Keratinocyte (primary cell): Measurements from ENCODE around the gene SFT2D1. TPM values are rescaled to one million over a fixed set of nuclear protein-coding genes. Genes with fewer than 3 reads are reported as not detected.

Experiments
- DNase-seq: peaks from one replicate; pipeline ENCODE4 v3.0.0-alpha.2; 2011; ENCODE audit warnings: low read depth, missing footprints, low spot score
- FAIRE-seq: peaks from 2 replicates; lab custom pipeline; 2011; peaks lifted over from hg19 to GRCh38; lab: Jason Lieb, UNC
- H2AFZ ChIP-seq: 2 replicates; pipeline ENCODE4 v1.6.0; 2012; ENCODE audit warnings: low read length, control low read depth, inconsistent platforms; ENCODE audit not compliant: control insufficient read depth
- H3K27ac ChIP-seq: 2 replicates; pipeline ENCODE4 v1.5.1; 2011; ENCODE audit warnings: low read length; ENCODE audit not compliant: control insufficient read depth, insufficient read depth
- H3K27me3 ChIP-seq: 3 replicates; pipeline ENCODE4 v1.6.0; 2011; ENCODE audit warnings: low read length; ENCODE audit not compliant: control insufficient read depth, insufficient read depth; ENCODE audit errors: extremely low read depth
- H3K36me3 ChIP-seq, 2 experiments: 2 replicates in 1 of 2; 3 replicates in 1 of 2; pipeline ENCODE4 v1.5.1; 2011; ENCODE audit warnings: low read length in 2 of 2, mild to moderate bottlenecking in 1 of 2; ENCODE audit not compliant: control insufficient read depth in 2 of 2, insufficient read depth in 2 of 2; ENCODE audit errors: extremely low read depth in 1 of 2
- H3K4me1 ChIP-seq: 3 replicates; pipeline ENCODE4 v1.5.1; 2011; ENCODE audit warnings: low read length; ENCODE audit not compliant: control insufficient read depth, insufficient read depth; ENCODE audit errors: extremely low read depth
- H3K4me2 ChIP-seq: 3 replicates; pipeline ENCODE4 v1.6.0; 2011; ENCODE audit warnings: low read depth, low read length; ENCODE audit not compliant: control insufficient read depth, insufficient read depth; ENCODE audit errors: extremely low read depth
- H3K4me3 ChIP-seq, 3 experiments: fragments of 200-600 bp in 1 of 3; sonication (generic) in 1 of 3; 2 replicates in 2 of 3; 3 replicates in 1 of 3; pipeline ENCODE4 v1.5.1; 2011 to 2016; ENCODE audit warnings: low read length in 3 of 3, mild to moderate bottlenecking in 3 of 3, control low read depth in 2 of 3, inconsistent platforms in 1 of 3, low read depth in 1 of 3, mixed read lengths in 1 of 3, mixed run types in 1 of 3, moderate library complexity in 1 of 3; ENCODE audit not compliant: control insufficient read depth in 2 of 3, insufficient read depth in 2 of 3; ENCODE audit errors: extremely low read depth in 1 of 3
- H3K79me2 ChIP-seq: 2 replicates; pipeline ENCODE4 v1.6.0; 2012; ENCODE audit warnings: low read length; ENCODE audit not compliant: control insufficient read depth, insufficient read depth
- H3K9ac ChIP-seq: 3 replicates; pipeline ENCODE4 v1.6.0; 2011; ENCODE audit warnings: low read length; ENCODE audit not compliant: control insufficient read depth, insufficient read depth; ENCODE audit errors: extremely low read depth
- H3K9me1 ChIP-seq: 3 replicates; pipeline ENCODE4 v1.6.0; 2011; ENCODE audit warnings: low read length; ENCODE audit not compliant: control insufficient read depth, insufficient read depth; ENCODE audit errors: extremely low read depth
- H3K9me3 ChIP-seq: 2 replicates; pipeline ENCODE4 v1.5.1; 2012; ENCODE audit warnings: low read depth, low read length; ENCODE audit not compliant: control insufficient read depth
- H4K20me1 ChIP-seq: 3 replicates; pipeline ENCODE4 v1.6.0; 2011; ENCODE audit warnings: low read length; ENCODE audit not compliant: control insufficient read depth, insufficient read depth; ENCODE audit errors: extremely low read depth
- EZH2 ChIP-seq: IDR thresholded peaks from one replicate; pipeline ENCODE4 v1.6.1; 2012; ENCODE audit warnings: inconsistent platforms, mild to moderate bottlenecking, low read length, moderate library complexity
- dilution Hi-C: fragments of 300-500 bp; cut with MboI; formaldehyde crosslinking; loops from one replicate; pipeline ENCODE4 v1.7.0; 2020; ENCODE audit warnings: low sequenced_read_pairs; ENCODE audit not compliant: extremely low pct_ligation_motif_present
- polyA plus RNA-seq, 5 experiments: library from polyadenylated mRNA; depleted of rRNA in 3 of 5; stranded (reverse) in 3 of 5; stranded (forward) in 1 of 5; unstranded in 1 of 5; fragments of >200 nt; gene quantifications; 1 replicate in 1 of 5; 2 replicates in 3 of 5; 3 replicates in 1 of 5; pipeline versions ENCODE4 v1.2.1 to v1.2.3, GENCODE V29; 2011 to 2012; ENCODE audit warnings: missing spikeins in 2 of 5, low read depth in 1 of 5, low replicate concordance in 1 of 5
- TF ChIP-seq, protein P1 (sequence below), 3 experiments: IDR thresholded peaks in 1 of 3; conservative IDR thresholded peaks in 1 of 3; optimal IDR thresholded peaks in 1 of 3; 2 replicates in 2 of 3; 3 replicates in 1 of 3; pipeline versions ENCODE3 to v1.5.1; 2011; ENCODE audit warnings: low read length in 3 of 3, mild to moderate bottlenecking in 3 of 3, moderate library complexity in 2 of 3, control low read depth in 1 of 3, inconsistent platforms in 1 of 3; ENCODE audit not compliant: insufficient read depth in 2 of 3; ENCODE audit errors: extremely low read depth in 1 of 3

Gene SFT2D1
- polyA plus RNA-seq, 1 donor (not counting 4 experiments of a cell fraction or from before 2014, with no cell fraction given) = 84.3 TPM

- Histone ChIP-seq H3K9ac (no peak overlapping the region), H2AFZ (no peak overlapping the region), H3K4me1 (no peaks in the 10 kb centered on the region), H3K9me1 (no peaks in the 10 kb centered on the region), H3K9me3 (no peaks in the 10 kb centered on the region), H3K4me3 (no peak overlapping the region), H3K36me3 (no peaks in the 10 kb centered on the region), H3K27ac (no peak overlapping the region), H3K4me2 (no peak overlapping the region), H3K79me2 (no peaks in the 10 kb centered on the region), H4K20me1 (no peaks in the 10 kb centered on the region), H3K27me3 (peaks cover 4% of the 10 kb centered on the region)
- no peak for DNase-seq
- FAIRE-seq = no peak
- dilution Hi-C loops = no loop called here
- TF ChIP-seq EZH2 = no peak
- TF ChIP-seq, protein P1, sequence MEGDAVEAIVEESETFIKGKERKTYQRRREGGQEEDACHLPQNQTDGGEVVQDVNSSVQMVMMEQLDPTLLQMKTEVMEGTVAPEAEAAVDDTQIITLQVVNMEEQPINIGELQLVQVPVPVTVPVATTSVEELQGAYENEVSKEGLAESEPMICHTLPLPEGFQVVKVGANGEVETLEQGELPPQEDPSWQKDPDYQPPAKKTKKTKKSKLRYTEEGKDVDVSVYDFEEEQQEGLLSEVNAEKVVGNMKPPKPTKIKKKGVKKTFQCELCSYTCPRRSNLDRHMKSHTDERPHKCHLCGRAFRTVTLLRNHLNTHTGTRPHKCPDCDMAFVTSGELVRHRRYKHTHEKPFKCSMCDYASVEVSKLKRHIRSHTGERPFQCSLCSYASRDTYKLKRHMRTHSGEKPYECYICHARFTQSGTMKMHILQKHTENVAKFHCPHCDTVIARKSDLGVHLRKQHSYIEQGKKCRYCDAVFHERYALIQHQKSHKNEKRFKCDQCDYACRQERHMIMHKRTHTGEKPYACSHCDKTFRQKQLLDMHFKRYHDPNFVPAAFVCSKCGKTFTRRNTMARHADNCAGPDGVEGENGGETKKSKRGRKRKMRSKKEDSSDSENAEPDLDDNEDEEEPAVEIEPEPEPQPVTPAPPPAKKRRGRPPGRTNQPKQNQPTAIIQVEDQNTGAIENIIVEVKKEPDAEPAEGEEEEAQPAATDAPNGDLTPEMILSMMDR (optimal IDR thresholded peaks at IDR 0.05 in 1 of 3, IDR thresholded peaks at IDR 0.05 in 1 of 3, conservative IDR thresholded peaks at IDR 0.05 in 1 of 3; ENCODE audit: extremely low read depth in 1 of 3, insufficient read depth in 2 of 3, low read length in 3 of 3) = no peak
These were observed 48.4 kb downstream of the SFT2D1 start for GRCh38 chr6:166293731-166294584.

DNA sequence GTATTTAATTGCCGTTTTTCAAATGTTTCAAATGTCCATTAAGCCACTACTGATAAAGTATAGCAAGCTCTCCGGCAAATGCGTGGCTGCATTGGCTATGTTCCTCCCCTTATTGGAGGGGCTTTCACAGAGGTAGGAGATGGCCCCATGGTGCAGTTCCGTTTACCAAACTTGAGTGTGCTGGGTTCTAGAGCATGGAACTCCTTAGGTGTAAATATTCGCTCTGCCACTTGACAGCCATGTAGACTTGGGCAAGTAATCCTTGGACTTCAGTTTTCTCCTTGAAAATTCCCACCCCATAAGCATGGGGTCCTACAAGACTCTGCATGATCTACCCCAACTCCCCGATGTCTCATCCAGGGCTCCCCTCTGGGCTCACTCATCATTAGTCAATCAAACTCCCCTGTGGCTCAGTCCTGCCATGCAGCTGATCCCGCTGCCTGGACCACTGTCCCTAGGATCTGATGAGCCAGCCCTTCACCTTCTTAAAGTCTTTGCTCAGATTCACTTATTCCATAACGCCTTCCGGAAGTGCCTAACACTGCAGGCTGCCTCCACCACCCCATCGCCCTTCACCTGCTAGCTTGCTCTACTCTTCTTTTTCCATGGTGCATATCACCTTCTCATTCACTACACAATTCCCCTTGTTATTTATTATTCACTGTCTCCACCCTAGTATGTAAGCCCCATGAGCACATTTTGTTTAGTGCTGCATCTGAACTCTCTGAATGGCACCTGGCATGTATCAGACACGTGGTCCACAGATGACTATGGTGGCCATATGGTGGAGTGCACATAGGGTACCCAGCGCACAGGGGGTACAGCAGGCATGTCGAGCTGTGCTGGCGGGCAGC is 52.9 kb downstream of the SFT2D1 start:
- Histone ChIP-seq H3K4me1 (no peaks in the 10 kb centered on the region), H3K9me1 (no peaks in the 10 kb centered on the region), H3K27ac (no peak overlapping the region), H2AFZ (no peak overlapping the region), H3K79me2 (no peaks in the 10 kb centered on the region), H3K4me3 (no peak overlapping the region), H3K36me3 (no peaks in the 10 kb centered on the region), H3K4me2 (no peak overlapping the region), H4K20me1 (no peaks in the 10 kb centered on the region), H3K27me3 (peaks cover 10% of the 10 kb centered on the region), H3K9me3 (no peaks in the 10 kb centered on the region), H3K9ac (no peak overlapping the region)
- FAIRE-seq (no peak), DNase-seq (no peak)
- TF ChIP-seq EZH2 = no peak
- TF ChIP-seq, protein P1 (optimal IDR thresholded peaks at IDR 0.05 in 1 of 3, IDR thresholded peaks at IDR 0.05 in 1 of 3, conservative IDR thresholded peaks at IDR 0.05 in 1 of 3; ENCODE audit: extremely low read depth in 1 of 3, insufficient read depth in 2 of 3, low read length in 3 of 3) = no peak
- dilution Hi-C loops = no loop called here
